Fibroblast of lung (primary cell): ENCODE results near the gene BRD7. TPM values are rescaled to one million over a fixed set of nuclear protein-coding genes. Genes with fewer than 3 reads are reported as not detected.

Source experiments
- DNase-seq, 2 donors: peaks; one replicate each; pipeline versions ENCODE4 v3.0.0 to v3.0.0-alpha.2; 2010; ENCODE audit warnings: low read depth in 2 of 2
- H2AFZ ChIP-seq: 2 replicates; pipeline ENCODE4 v1.5.1; 2012; ENCODE audit warnings: low read length, control low read depth, inconsistent platforms
- H3K27ac ChIP-seq: 2 replicates; pipeline ENCODE4 v1.5.1; 2011; ENCODE audit warnings: low read length, control low read depth; ENCODE audit not compliant: insufficient read depth
- H3K27me3 ChIP-seq: 2 replicates; pipeline ENCODE4 v1.5.1; 2011; ENCODE audit warnings: mild to moderate bottlenecking, low read length; ENCODE audit not compliant: control insufficient read depth, insufficient read depth
- H3K36me3 ChIP-seq: 2 replicates; pipeline ENCODE4 v1.5.1; 2011; ENCODE audit warnings: low read length; ENCODE audit not compliant: control insufficient read depth, insufficient read depth
- H3K4me1 ChIP-seq: 2 replicates; pipeline ENCODE4 v1.5.1; 2011; ENCODE audit warnings: low read length; ENCODE audit not compliant: control insufficient read depth, insufficient read depth; ENCODE audit errors: extremely low read depth
- H3K4me2 ChIP-seq: 2 replicates; pipeline ENCODE4 v1.5.1; 2011; ENCODE audit warnings: low read length, control low read depth; ENCODE audit not compliant: insufficient read depth; ENCODE audit errors: extremely low read depth
- H3K4me3 ChIP-seq, 4 experiments: fragments of 200-600 bp in 1 of 4; sonication (generic) in 1 of 4; replicated peaks in 1 of 4; 2 replicates each; pipeline ENCODE4 v1.5.1; 2011 to 2016; ENCODE audit warnings: low read length in 4 of 4, low read depth in 3 of 4, mild to moderate bottlenecking in 3 of 4, control low read depth in 2 of 4, inconsistent platforms in 1 of 4, mixed read lengths in 1 of 4; ENCODE audit not compliant: insufficient read depth in 1 of 4; ENCODE audit errors: control extremely low read depth in 1 of 4
- H3K79me2 ChIP-seq: 2 replicates; pipeline ENCODE4 v1.5.1; 2012; ENCODE audit warnings: mild to moderate bottlenecking, low read length, inconsistent platforms; ENCODE audit not compliant: control insufficient read depth, insufficient read depth
- H3K9ac ChIP-seq: 2 replicates; pipeline ENCODE4 v1.5.1; 2011; ENCODE audit warnings: mild to moderate bottlenecking, low read length, control low read depth; ENCODE audit not compliant: insufficient read depth
- H3K9me3 ChIP-seq: 2 replicates; pipeline ENCODE4 v1.5.1; 2012; ENCODE audit warnings: low read depth, low read length; ENCODE audit not compliant: control insufficient read depth, insufficient read depth
- H4K20me1 ChIP-seq: 2 replicates; pipeline ENCODE4 v1.5.1; 2011; ENCODE audit warnings: low read length; ENCODE audit not compliant: control insufficient read depth, insufficient read depth; ENCODE audit errors: extremely low read depth
- CTCF ChIP-seq, 2 donors: IDR thresholded peaks in 1 of 2; conservative IDR thresholded peaks in 1 of 2; 1 replicate in 1 of 2; 2 replicates in 1 of 2; pipeline ENCODE4 v1.5.1; 2011 to 2012; ENCODE audit warnings: low read length in 2 of 2, control low read depth in 1 of 2, inconsistent platforms in 1 of 2, low read depth in 1 of 2, mild to moderate bottlenecking in 1 of 2
- EZH2 ChIP-seq: IDR thresholded peaks from 2 replicates; pipeline ENCODE4 v1.5.1; 2012; ENCODE audit warnings: low read length, control low read depth, mild to moderate bottlenecking; ENCODE audit errors: missing control alignments
- polyA plus RNA-seq, 2 donors: library from polyadenylated mRNA; depleted of rRNA in 1 of 2; stranded (reverse) in 1 of 2; unstranded in 1 of 2; fragments of >200 nt; gene quantifications; 2 replicates each; pipeline ENCODE4 v1.2.1, GENCODE V29; 2011 to 2012; ENCODE audit warnings: missing spikeins in 1 of 2
- total RNA-seq: library from RNA; depleted of rRNA; stranded (reverse); fragments of >200 nt; gene quantifications from 2 replicates; pipeline ENCODE4 v1.2.1, GENCODE V29; 2014

Gene BRD7
- total and polyA plus RNA-seq, 2 donors (not counting 1 experiment from before 2014, with no cell fraction given): 50.0 to 51.5 TPM

DNA sequence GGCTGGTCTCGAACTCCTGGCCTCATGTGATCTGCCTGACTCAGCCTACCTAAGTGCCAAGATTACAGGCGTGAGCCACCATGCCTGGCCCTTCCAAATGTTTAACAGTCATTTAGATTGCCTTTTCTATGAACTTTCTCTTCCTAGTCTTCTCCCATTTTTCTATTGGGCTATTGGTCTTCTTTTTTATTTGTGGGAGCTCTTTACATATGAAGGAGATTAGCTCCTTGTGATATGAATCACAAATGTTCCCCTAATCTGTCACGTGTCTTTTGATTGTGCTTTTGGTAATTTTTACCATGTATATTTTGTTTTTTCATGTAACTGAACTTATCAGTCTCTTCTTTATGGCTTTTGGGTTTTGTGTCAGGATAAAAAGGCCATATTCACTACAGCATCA is 90.5 kb downstream of the BRD7 start:
- H3K4me2 ChIP-seq: no peak overlapping the region
- no peaks in the 10 kb centered on the region for H3K4me1 ChIP-seq
- H2AFZ ChIP-seq: no peak overlapping the region
- no peak overlapping the region for H3K27ac ChIP-seq
- H4K20me1 ChIP-seq: no peaks in the 10 kb centered on the region
- no peaks in the 10 kb centered on the region for H3K9me3 ChIP-seq
- H3K36me3 ChIP-seq: no peaks in the 10 kb centered on the region
- H3K9ac ChIP-seq: no peak overlapping the region
- TF ChIP-seq EZH2: no peak
- no peak for TF ChIP-seq CTCF (conservative IDR thresholded peaks at IDR 0.05 in 1 of 2, IDR thresholded peaks at IDR 0.05 in 1 of 2; ENCODE audit: low read depth in 1 of 2, low read length in 2 of 2)
- no peaks in the 10 kb centered on the region for H3K79me2 ChIP-seq
- DNase-seq: no peak
- H3K27me3 ChIP-seq: no peaks in the 10 kb centered on the region
- H3K4me3 ChIP-seq: no peak overlapping the region

DNA sequence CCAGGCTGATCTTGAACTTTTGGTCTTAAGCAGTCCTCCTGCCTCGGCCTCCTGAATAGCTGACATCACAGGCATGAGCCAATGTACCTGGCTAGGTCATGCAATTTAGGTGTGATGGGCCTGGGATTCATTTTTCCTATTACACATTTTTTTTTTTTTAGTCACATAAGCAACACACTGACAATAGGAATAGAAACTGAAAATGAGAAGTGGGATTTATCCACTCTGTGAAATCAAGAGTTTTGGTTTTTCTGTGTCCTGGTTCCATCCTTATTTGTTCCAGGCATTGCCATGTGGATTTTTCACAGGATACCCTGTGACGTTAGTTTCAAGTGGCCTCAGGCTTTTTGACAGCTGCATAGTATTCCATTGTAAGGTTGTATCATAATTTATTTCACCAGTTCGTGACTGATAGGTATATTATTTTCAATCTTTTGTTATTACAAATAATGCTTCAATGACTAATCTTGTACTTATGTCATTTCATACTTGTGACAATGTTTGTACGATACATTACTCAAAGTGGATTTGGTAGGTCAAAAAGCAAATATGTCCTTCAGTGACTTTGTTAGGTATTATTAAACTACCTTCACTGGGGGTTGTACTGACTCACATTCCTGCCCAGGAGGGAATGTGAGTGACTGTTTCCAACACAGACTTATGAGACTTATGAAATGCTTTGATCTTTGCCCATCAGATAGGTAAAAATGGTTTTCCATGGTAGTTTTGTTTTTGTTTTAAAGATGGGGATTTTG is 91.8 kb downstream of the BRD7 start:
- H3K27me3 ChIP-seq: no peaks in the 10 kb centered on the region
- DNase-seq: no peak
- H2AFZ ChIP-seq: no peak overlapping the region
- H4K20me1 ChIP-seq: no peaks in the 10 kb centered on the region
- H3K4me3 ChIP-seq: no peak overlapping the region
- no peak overlapping the region for H3K9ac ChIP-seq
- H3K79me2 ChIP-seq: no peaks in the 10 kb centered on the region
- H3K36me3 ChIP-seq: no peaks in the 10 kb centered on the region
- H3K4me1 ChIP-seq: no peaks in the 10 kb centered on the region
- no peak overlapping the region for H3K4me2 ChIP-seq
- no peak overlapping the region for H3K27ac ChIP-seq
- TF ChIP-seq CTCF (conservative IDR thresholded peaks at IDR 0.05 in 1 of 2, IDR thresholded peaks at IDR 0.05 in 1 of 2; ENCODE audit: low read depth in 1 of 2, low read length in 2 of 2): no peak
- TF ChIP-seq EZH2: no peak
- H3K9me3 ChIP-seq: no peaks in the 10 kb centered on the region

DNA sequence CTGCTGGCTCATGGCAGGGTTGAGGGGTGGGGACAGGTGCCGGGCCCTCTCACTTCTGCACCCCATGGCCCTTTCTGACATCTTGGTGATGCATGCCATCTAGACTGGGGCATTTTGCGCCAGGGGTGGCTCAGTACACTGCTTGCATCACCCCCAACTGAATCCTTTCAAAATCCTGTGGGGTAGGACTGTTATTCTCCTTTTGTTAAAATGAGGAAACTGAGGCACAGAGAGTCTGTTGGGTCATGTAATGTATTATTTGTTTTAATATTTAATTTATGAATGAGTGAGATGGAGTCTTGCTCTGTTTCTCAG is 92.5 kb downstream of the BRD7 start:
- Histone ChIP-seq H3K4me3 (no peak overlapping the region), H3K36me3 (no peaks in the 10 kb centered on the region), H3K9ac (no peak overlapping the region), H3K27ac (no peak overlapping the region), H4K20me1 (no peaks in the 10 kb centered on the region), H3K4me1 (no peaks in the 10 kb centered on the region), H3K4me2 (no peak overlapping the region), H3K27me3 (no peaks in the 10 kb centered on the region), H2AFZ (no peak overlapping the region), H3K9me3 (no peaks in the 10 kb centered on the region), H3K79me2 (no peaks in the 10 kb centered on the region)
- no peak for DNase-seq
- no peak for TF ChIP-seq CTCF (conservative IDR thresholded peaks at IDR 0.05 in 1 of 2, IDR thresholded peaks at IDR 0.05 in 1 of 2; ENCODE audit: low read depth in 1 of 2, low read length in 2 of 2)
- no peak for TF ChIP-seq EZH2
